Esophagus muscularis mucosa (tissue), 3 donors: ENCODE results near the gene NRXN2.

Experiments
- POLR2A ChIP-seq: fragments of 450-650 bp; IDR thresholded peaks from one replicate; pipeline ENCODE4 v1.6.1; 2017; ENCODE audit warnings: antibody characterized with exemption, moderate library complexity, mild to moderate bottlenecking, low read depth
- TF ChIP-seq, protein P1 (sequence below), 3 experiments: fragments of 200-600 bp in 2 of 3; fragments of 450-650 bp in 1 of 3; sonication (generic) in 2 of 3; IDR thresholded peaks; one replicate each; pipeline ENCODE4 v1.5.1; 2017 to 2019; ENCODE audit warnings: antibody characterized with exemption in 3 of 3, mild to moderate bottlenecking in 2 of 3, moderate library complexity in 1 of 3

DNA sequence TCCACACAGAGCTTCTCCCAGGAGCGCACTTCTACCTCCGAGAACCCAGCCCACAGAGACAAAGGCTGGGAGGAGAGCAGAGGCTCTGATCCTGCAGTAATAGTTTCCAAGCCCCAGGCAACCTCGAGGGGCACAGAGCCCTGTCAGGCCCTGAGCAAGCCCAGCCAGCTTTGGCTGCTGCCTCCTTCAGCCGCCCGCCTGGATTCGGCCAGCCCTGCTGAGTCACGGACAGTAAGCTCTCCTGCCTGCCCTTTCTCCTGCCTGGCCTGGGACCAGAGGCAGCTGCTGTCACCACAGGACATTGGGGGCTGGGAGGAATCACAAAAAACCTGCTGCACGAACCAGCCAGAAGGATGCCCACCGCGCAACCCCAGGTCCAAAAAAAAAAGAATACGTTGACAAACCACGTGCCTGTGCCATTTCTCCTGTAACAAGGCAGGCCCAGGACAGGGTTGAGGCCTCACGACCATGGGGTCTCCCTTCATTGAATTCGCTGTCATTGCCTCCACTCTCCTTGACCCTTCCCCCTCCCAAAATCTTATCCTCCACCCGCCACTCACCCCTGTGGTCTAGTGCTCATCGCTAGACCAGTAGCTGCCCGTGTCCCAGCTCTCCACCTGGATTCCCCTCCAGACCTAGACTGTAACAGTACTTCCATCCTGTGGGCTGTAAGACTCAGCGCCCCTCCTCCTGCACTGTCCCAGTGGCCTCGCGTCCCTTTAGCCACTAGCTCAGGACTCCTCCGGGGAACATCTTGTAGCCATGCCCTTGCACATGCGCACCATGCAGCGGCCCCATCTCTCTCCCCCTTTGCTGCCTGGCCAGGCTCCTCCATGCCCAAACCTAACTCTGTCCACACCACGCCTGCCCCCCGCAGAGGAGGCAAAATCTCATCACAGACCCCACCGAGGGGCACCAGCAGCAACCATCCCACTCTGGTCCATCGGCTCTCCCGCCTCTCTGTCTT, 139.4 kb downstream of the NRXN2 start:
- TF ChIP-seq, protein P1, sequence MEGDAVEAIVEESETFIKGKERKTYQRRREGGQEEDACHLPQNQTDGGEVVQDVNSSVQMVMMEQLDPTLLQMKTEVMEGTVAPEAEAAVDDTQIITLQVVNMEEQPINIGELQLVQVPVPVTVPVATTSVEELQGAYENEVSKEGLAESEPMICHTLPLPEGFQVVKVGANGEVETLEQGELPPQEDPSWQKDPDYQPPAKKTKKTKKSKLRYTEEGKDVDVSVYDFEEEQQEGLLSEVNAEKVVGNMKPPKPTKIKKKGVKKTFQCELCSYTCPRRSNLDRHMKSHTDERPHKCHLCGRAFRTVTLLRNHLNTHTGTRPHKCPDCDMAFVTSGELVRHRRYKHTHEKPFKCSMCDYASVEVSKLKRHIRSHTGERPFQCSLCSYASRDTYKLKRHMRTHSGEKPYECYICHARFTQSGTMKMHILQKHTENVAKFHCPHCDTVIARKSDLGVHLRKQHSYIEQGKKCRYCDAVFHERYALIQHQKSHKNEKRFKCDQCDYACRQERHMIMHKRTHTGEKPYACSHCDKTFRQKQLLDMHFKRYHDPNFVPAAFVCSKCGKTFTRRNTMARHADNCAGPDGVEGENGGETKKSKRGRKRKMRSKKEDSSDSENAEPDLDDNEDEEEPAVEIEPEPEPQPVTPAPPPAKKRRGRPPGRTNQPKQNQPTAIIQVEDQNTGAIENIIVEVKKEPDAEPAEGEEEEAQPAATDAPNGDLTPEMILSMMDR (IDR thresholded peaks at IDR 0.05), result no peak
- no peak for TF ChIP-seq POLR2A
